Measurements from ENCODE around the gene SNX20. TPM values are rescaled to one million over a fixed set of nuclear protein-coding genes. Genes with fewer than 3 reads are reported as not detected.

SNX20 gene
- total RNA-seq, 1 experiment from 2014 or later: not detected

- TF ChIP-seq CTCF (conservative IDR thresholded peaks at IDR 0.05; ENCODE audit: low read depth, low read length): peak; percentile 59
- TF ChIP-seq EZH2 (IDR thresholded peaks at IDR 0.05; ENCODE audit: borderline replicate concordance, low read depth, low read length, poor library complexity, severe bottlenecking): no peak
- H3K27ac ChIP-seq (ENCODE audit: low read depth, low read length, poor library complexity, severe bottlenecking): no peak overlapping the region
- intact Hi-C loops (cut with micrococcal nuclease; ENCODE audit: unreplicated experiment): no loop called here
- H3K9me3 ChIP-seq (ENCODE audit: low read depth, low read length, poor library complexity, severe bottlenecking): peaks cover 20% of the 10 kb centered on the region
- no peaks in the 10 kb centered on the region for H3K36me3 ChIP-seq (ENCODE audit: insufficient read depth, low read length, poor library complexity, severe bottlenecking)
- peak; percentile 36 for DNase-seq (ENCODE audit: low spot score)
- no peak overlapping the region for H3K4me3 ChIP-seq (ENCODE audit: low read depth, low read length, poor library complexity, severe bottlenecking)
- H3K27me3 ChIP-seq (replicated peaks; ENCODE audit: insufficient read depth, low read depth, low read length, poor library complexity): no peaks in the 10 kb centered on the region
- BruUV-seq (replicated peaks): no TSS peak
- POLR2A ChIA-PET (ENCODE audit: low non-redundant PET): no interaction called here
- CTCF ChIA-PET: interaction anchor here (1.2 kb wide), 1 partner anchor 135 kb away, joined by 7 read pairs; no protein-coding TSS in a partner anchor
- H3K4me1 ChIP-seq (ENCODE audit: insufficient read depth, low read length, poor library complexity, severe bottlenecking): no peaks in the 10 kb centered on the region
Observed at GRCh38 chr16:50671644-50672260, 9.4 kb downstream of the SNX20 start.

- TF ChIP-seq CTCF (conservative IDR thresholded peaks at IDR 0.05; ENCODE audit: low read depth, low read length) (no peak), EZH2 (IDR thresholded peaks at IDR 0.05; ENCODE audit: borderline replicate concordance, low read depth, low read length, poor library complexity, severe bottlenecking) (no peak)
- POLR2A ChIA-PET (ENCODE audit: low non-redundant PET): no interaction called here
- no peaks in the 10 kb centered on the region for H3K4me1 ChIP-seq (ENCODE audit: insufficient read depth, low read length, poor library complexity, severe bottlenecking)
Observed at GRCh38 chr16:50670476-50670875, 10.6 kb downstream of the SNX20 start.

DNA sequence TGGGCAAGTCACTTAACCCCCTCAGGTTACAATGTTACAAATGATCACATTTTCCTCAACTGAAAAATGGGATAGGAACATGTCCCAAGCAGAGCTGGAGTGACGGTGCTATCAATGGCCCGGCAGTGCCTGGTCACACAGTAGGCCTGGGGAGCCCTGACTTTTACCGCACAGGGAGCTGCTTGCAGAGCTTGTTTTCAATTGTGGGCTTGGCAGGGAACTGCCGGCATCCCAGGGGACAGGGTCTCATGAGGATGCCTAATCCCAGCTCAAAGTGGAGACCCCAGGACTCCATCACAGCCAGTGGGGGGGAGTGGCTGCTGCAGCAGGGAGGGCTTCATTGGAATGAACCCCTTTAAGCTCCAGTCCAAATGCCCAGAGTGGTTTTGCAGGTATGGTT, 11.4 kb downstream of the SNX20 start:
- peaks cover 20% of the 10 kb centered on the region for H3K9me3 ChIP-seq (ENCODE audit: low read depth, low read length, poor library complexity, severe bottlenecking)
- no TSS peak for BruUV-seq (replicated peaks)
- POLR2A ChIA-PET (ENCODE audit: low non-redundant PET): no interaction called here
- H3K27ac ChIP-seq (ENCODE audit: low read depth, low read length, poor library complexity, severe bottlenecking): no peak overlapping the region
- DNase-seq (ENCODE audit: low spot score): no peak
- no peaks in the 10 kb centered on the region for H3K27me3 ChIP-seq (replicated peaks; ENCODE audit: insufficient read depth, low read depth, low read length, poor library complexity)
- no peak overlapping the region for H3K4me3 ChIP-seq (ENCODE audit: low read depth, low read length, poor library complexity, severe bottlenecking)
- no peaks in the 10 kb centered on the region for H3K4me1 ChIP-seq (ENCODE audit: insufficient read depth, low read length, poor library complexity, severe bottlenecking)
- intact Hi-C loops (cut with micrococcal nuclease; ENCODE audit: unreplicated experiment): loop anchor here (10.0 kb wide), 1 partner anchor 305 kb away; the partner anchor contains the start of gene BRD7
- TF ChIP-seq CTCF (conservative IDR thresholded peaks at IDR 0.05; ENCODE audit: low read depth, low read length) (no peak), EZH2 (IDR thresholded peaks at IDR 0.05; ENCODE audit: borderline replicate concordance, low read depth, low read length, poor library complexity, severe bottlenecking) (no peak)
- no peaks in the 10 kb centered on the region for H3K36me3 ChIP-seq (ENCODE audit: insufficient read depth, low read length, poor library complexity, severe bottlenecking)
- CTCF ChIA-PET: no interaction called here

More at GRCh38 chr16:50670476-50670875, 10.6 kb downstream of the SNX20 start:
- intact Hi-C loops (cut with micrococcal nuclease; ENCODE audit: unreplicated experiment): no loop called here
- no peaks in the 10 kb centered on the region for H3K36me3 ChIP-seq (ENCODE audit: insufficient read depth, low read length, poor library complexity, severe bottlenecking)
- no TSS peak for BruUV-seq (replicated peaks)
- H3K27ac ChIP-seq (ENCODE audit: low read depth, low read length, poor library complexity, severe bottlenecking): no peak overlapping the region
- H3K27me3 ChIP-seq (replicated peaks; ENCODE audit: insufficient read depth, low read depth, low read length, poor library complexity): no peaks in the 10 kb centered on the region
- DNase-seq (ENCODE audit: low spot score): no peak
- peaks cover 20% of the 10 kb centered on the region for H3K9me3 ChIP-seq (ENCODE audit: low read depth, low read length, poor library complexity, severe bottlenecking)
- CTCF ChIA-PET: no interaction called here
- H3K4me3 ChIP-seq (ENCODE audit: low read depth, low read length, poor library complexity, severe bottlenecking): no peak overlapping the region
